Raji (cell line): ENCODE data around the gene RRAGD.

ENCODE experiments used
- POLR2A ChIP-seq: IDR thresholded peaks from 2 replicates; pipeline ENCODE4 v1.6.1; 2011; ENCODE audit warnings: low read depth, low read length, control low read depth; ENCODE audit not compliant: insufficient read depth

The RRAGD gene, protein sequence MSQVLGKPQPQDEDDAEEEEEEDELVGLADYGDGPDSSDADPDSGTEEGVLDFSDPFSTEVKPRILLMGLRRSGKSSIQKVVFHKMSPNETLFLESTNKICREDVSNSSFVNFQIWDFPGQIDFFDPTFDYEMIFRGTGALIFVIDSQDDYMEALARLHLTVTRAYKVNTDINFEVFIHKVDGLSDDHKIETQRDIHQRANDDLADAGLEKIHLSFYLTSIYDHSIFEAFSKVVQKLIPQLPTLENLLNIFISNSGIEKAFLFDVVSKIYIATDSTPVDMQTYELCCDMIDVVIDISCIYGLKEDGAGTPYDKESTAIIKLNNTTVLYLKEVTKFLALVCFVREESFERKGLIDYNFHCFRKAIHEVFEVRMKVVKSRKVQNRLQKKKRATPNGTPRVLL

GRCh38 chr6:89412071-89413005, at the start of gene RRAGD:
RRAGD (minus strand) TSS chr6:89412273; CDS start chr6:89411993, 280 bp downstream.
- TF ChIP-seq POLR2A: no peak

- no peak for TF ChIP-seq POLR2A
Observed at GRCh38 chr6:89460713-89461112, 48.6 kb upstream of the RRAGD start.

DNA sequence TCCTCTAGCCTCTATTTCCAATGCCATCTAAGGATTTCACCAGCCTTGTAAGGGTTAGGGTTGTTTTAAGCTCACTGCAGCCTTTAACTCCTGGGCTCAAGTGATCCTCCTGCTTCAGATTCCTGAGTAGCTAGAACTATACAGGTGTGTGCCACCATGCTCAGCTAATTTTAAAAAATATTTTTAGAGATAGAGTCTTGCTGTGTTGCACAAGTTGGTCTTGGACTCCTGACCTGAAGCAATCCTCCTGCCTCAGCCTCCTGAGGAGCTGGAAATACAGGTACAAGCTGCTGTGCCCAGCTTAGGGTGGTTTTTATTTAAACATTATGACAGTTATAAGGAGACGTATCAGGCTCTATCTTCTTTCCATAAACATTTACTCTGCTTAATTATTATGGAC, 47.4 kb upstream of the RRAGD start:
- TF ChIP-seq POLR2A: no peak

DNA sequence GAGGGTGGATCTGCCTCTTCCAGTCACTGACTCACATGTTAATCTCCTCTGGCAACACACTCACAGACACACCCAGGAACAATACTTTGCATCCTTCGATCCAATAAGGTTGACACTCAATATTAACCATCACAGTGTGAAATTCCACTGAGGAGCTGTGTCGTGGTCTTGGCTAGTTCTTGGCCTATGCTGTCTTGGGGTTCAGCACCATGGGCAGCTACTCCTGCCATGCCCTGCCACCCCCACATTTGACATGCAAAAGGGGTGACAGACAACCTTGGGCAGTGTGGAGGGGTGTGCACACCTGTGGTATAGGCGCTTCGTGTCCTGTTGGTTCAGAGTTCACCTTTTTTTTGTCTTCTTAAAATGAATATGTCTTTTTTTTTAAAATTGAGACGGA, 46.6 kb upstream of the RRAGD start:
- TF ChIP-seq POLR2A: no peak

DNA sequence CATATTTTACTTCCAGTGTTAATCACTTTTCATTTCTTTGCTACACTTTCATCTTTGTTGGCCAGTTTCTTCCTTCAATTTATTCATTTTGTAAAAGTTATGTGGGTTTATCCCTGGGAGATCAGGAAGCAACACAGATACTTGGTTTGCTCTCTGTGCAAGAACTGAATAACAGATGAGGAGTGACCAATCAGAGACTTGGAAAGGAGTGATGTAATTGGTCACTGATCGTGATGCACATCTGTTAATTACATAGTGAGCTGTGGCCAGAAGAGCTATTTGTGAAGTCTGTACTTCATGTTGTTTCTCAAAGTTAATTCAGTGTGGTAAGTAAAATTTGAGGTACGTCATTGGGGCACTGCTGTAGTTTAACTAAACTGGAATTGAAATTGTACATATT, 42.2 kb upstream of the RRAGD start:
- no peak for TF ChIP-seq POLR2A

- no peak for TF ChIP-seq POLR2A
Observed at GRCh38 chr6:89452281-89452680, 40.2 kb upstream of the RRAGD start.

DNA sequence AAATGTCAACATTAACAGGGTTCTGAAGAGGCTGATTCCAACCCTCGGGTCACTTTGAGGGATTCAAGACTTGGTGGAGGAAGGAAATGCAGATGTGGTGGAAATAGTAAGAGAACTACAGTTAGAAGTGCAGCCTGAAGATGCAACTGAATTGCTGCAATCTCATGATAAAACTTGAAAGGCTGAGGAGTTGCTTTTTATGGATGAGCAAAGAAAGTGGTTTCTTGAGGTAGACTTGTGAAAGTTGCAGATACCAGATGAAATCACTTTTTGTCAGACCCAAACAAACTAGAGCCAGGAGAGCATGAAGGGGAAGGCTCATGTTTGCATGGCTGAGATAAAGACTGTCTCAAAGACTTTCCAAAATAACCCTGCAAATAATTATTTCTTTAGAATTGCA, 37.1 kb upstream of the RRAGD start:
- TF ChIP-seq POLR2A: no peak

GRCh38 chr6:89443658-89444057, 31.6 kb upstream of the RRAGD start:
- no peak for TF ChIP-seq POLR2A

DNA sequence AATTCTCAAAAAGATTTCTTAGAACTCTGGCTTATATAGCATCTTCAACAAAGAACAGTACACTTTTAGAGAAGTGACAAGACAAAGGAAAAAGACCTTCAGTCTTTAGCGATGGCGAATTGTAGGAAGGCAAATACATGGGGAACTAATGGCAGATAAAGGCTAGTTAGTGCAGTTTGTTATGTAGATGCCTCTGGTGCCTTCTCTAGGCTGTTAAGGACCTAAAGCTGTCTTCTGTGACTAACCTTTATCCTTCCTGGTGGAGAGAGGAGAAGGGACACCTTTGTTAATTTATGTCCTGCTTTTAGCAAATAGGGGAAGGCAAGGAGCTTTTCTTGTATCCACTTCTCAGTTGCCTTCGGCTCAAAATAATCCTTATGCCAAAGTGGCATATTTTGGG, 28.1 kb upstream of the RRAGD start:
- no peak for TF ChIP-seq POLR2A

GRCh38 chr6:89439014-89439413, 26.9 kb upstream of the RRAGD start:
- TF ChIP-seq POLR2A: no peak

GRCh38 chr6:89438248-89438647, 26.2 kb upstream of the RRAGD start:
- no peak for TF ChIP-seq POLR2A

- TF ChIP-seq POLR2A: no peak
Observed at GRCh38 chr6:89436226-89436625, 24.2 kb upstream of the RRAGD start.

DNA sequence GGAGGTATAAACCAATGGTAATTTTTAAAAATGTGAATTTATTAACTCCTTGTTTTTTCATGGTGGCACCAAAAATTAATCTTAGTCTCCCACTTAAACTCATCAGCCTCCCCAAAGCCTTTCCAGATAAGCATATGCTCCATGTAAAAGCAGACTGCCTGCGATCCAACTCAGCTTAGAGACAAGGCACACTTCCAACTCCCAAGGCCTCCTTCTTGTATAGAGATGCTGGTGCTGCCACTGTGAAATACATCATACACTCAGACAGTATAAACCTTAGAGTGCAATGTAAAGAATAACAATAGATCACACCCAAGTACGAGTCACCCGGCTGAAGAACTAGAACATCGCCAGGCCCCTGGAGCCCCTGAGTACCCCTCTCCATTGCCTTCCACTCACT, 22.9 kb upstream of the RRAGD start:
- no peak for TF ChIP-seq POLR2A

DNA sequence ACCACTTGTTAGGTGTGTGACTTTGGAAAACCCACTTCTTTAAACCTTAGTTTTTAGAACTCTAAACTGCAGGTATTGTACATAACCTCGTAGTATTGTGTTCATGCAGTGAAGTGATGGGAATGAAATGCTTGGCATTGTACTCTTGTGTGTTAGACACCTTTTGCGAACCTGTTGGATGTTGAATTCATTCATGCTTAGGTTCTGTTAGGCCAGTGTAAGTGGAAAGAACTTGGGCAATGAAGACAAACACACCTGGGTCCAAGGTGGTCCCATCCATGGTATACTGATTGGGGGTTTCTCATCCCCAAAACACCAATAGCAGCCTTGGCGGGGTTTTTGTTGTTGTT, 22.1 kb upstream of the RRAGD start:
- TF ChIP-seq POLR2A: no peak

GRCh38 chr6:89433252-89434149, 21.4 kb upstream of the RRAGD start:
- no peak for TF ChIP-seq POLR2A
